Activated CD8-positive, alpha-beta T cell treated with anti-CD3 and anti-CD28 coated beads for 36 hours (primary cell): ENCODE data around the gene RRP36. TPM values are rescaled to one million over a fixed set of nuclear protein-coding genes. Genes with fewer than 3 reads are reported as not detected.

Source experiments
- ATAC-seq: fragments of 200-7000 bp; cut with Tn5 transposase; one replicate; pipeline ENCODE4 v1.10.0; 2021; ENCODE audit warnings: mild to moderate bottlenecking, moderate library complexity
- CTCF ChIA-PET: fragments of 350-600 bp; sonication (Branson Sonifier 250); formaldehyde crosslinking; loops from one replicate; lab custom pipeline; 2021; ENCODE audit warnings: antibody characterized with exemption; lab: Charles Lee
- POLR2A ChIA-PET: fragments of 350-600 bp; sonication (Branson Sonifier 250); formaldehyde crosslinking; loops from one replicate; lab custom pipeline; 2021; ENCODE audit warnings: antibody characterized with exemption; lab: Charles Lee
- DNase-seq: peaks from one replicate; pipeline ENCODE4 v3.0.0-alpha.2; 2020
- H3K27ac Mint-ChIP-seq: one replicate; pipeline ENCODE4 v1.8.0; 2021; ENCODE audit warnings: mild to moderate bottlenecking, mixed read lengths
- H3K27me3 Mint-ChIP-seq: one replicate; pipeline ENCODE4 v1.8.0; 2021; ENCODE audit warnings: mixed read lengths
- H3K36me3 Mint-ChIP-seq: one replicate; pipeline ENCODE4 v1.8.0; 2021; ENCODE audit warnings: low read depth, mixed read lengths
- H3K4me1 Mint-ChIP-seq: one replicate; pipeline ENCODE4 v1.8.0; 2021; ENCODE audit warnings: low read depth, mixed read lengths
- H3K4me3 Mint-ChIP-seq: one replicate; pipeline ENCODE4 v1.8.0; 2021; ENCODE audit warnings: mild to moderate bottlenecking, moderate library complexity, mixed read lengths
- H3K9me3 Mint-ChIP-seq: one replicate; pipeline ENCODE4 v1.8.0; 2021; ENCODE audit warnings: mixed read lengths
- intact Hi-C: fragments of 100-400 bp; cut with micrococcal nuclease; formaldehyde crosslinking; loops from one replicate; pipeline ENCODE4 v1.10.0; 2022
- total RNA-seq, 2 experiments: library from RNA; stranded (reverse); gene quantifications; one replicate each; pipeline ENCODE4 v1.2.3, GENCODE V29; 2021
- TF ChIP-seq, protein P1 (sequence below): fragments of 200-600 bp; IDR thresholded peaks from one replicate; pipeline ENCODE4 v1.8.0; 2022; ENCODE audit warnings: antibody characterized with exemption, mild to moderate bottlenecking

Gene RRP36
- total RNA-seq, 2 experiments from 2014 or later, result 47.9 to 48.0 TPM

DNA sequence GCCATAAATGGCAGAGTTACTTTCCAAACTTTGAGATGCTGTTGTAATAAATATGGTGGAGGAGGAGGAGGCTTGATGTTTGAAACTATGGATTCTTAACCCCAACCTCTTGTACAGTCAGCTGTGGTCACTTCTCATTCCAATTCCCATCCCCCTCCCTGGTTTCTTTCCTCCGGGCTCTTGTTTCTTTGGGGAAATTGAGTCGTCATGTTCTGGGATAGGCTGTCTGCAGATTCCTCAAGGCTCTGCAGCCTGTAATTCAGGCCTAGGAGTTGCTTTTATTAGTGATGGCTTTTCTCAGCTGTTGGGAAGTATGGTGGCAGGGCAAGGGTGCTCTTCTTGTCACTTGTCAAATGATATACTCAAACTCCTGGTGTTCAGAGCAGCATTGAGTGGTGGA is 57.3 kb downstream of the RRP36 start:
- H3K9me3 Mint-ChIP-seq, result no peaks in the 10 kb centered on the region
- H3K27ac Mint-ChIP-seq, result no peak overlapping the region
- H3K27me3 Mint-ChIP-seq, result peaks cover 10% of the 10 kb centered on the region
- H3K36me3 Mint-ChIP-seq, result no peaks in the 10 kb centered on the region
- ATAC-seq (no peak), DNase-seq (no peak)
- CTCF ChIA-PET, result interaction anchor here (1.3 kb wide), 1 partner anchor 10 kb away, joined by 3 read pairs; no protein-coding TSS in a partner anchor
- intact Hi-C loops, result no loop called here
- TF ChIP-seq, protein P1, sequence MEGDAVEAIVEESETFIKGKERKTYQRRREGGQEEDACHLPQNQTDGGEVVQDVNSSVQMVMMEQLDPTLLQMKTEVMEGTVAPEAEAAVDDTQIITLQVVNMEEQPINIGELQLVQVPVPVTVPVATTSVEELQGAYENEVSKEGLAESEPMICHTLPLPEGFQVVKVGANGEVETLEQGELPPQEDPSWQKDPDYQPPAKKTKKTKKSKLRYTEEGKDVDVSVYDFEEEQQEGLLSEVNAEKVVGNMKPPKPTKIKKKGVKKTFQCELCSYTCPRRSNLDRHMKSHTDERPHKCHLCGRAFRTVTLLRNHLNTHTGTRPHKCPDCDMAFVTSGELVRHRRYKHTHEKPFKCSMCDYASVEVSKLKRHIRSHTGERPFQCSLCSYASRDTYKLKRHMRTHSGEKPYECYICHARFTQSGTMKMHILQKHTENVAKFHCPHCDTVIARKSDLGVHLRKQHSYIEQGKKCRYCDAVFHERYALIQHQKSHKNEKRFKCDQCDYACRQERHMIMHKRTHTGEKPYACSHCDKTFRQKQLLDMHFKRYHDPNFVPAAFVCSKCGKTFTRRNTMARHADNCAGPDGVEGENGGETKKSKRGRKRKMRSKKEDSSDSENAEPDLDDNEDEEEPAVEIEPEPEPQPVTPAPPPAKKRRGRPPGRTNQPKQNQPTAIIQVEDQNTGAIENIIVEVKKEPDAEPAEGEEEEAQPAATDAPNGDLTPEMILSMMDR, result no peak
- POLR2A ChIA-PET, result no interaction called here
- peaks cover 2% of the 10 kb centered on the region for H3K4me1 Mint-ChIP-seq
- H3K4me3 Mint-ChIP-seq, result no peak overlapping the region

Other genes with a start within 250 kb of the RRP36 start
- 1 to 10 TPM; 9.7 to 9.8 TPM for gene BICRAL, start 239.6 kb upstream of the RRP36 start, total RNA-seq
- 100 to 1,000 TPM; 135 to 137 TPM for gene RPL7L1, start 142.0 kb upstream of the RRP36 start, total RNA-seq
- not detected for gene PTCRA, start 105.6 kb upstream of the RRP36 start, total RNA-seq
- gene CNPY3, start 92.1 kb upstream of the RRP36 start, total RNA-seq, result 10 to 100 TPM; 46.2 to 46.8 TPM
- gene GNMT, start 60.9 kb upstream of the RRP36 start, total RNA-seq, result under 1 TPM; 0.25 to 0.38 TPM
- 1 to 10 TPM; 7.3 to 9.0 TPM for gene PEX6, start 42.4 kb upstream of the RRP36 start, total RNA-seq
- gene PPP2R5D, start 37.1 kb upstream of the RRP36 start, total RNA-seq, result 10 to 100 TPM; 41.6 to 47.5 TPM
- gene MEA1, start 7.7 kb upstream of the RRP36 start, total RNA-seq, result 10 to 100 TPM; 84.8 to 92.3 TPM
- 10 to 100 TPM; 58.6 to 64.0 TPM for gene KLHDC3, start 7.4 kb upstream of the RRP36 start, total RNA-seq
- 10 to 100 TPM; 13.9 TPM for gene CUL7, start 32.2 kb downstream of the RRP36 start, total RNA-seq
- 100 to 1,000 TPM; 108 TPM for gene MRPL2, start 37.8 kb downstream of the RRP36 start, total RNA-seq
- 10 to 100 TPM; 10.6 to 11.5 TPM for gene KLC4, start 38.0 kb downstream of the RRP36 start, total RNA-seq
- 1 to 10 TPM; 3.8 to 4.1 TPM for gene PTK7, start 54.7 kb downstream of the RRP36 start, total RNA-seq
- gene SRF, start 149.6 kb downstream of the RRP36 start, total RNA-seq, result 10 to 100 TPM; 34.5 to 35.4 TPM
- gene CUL9, start 160.6 kb downstream of the RRP36 start, total RNA-seq, result 10 to 100 TPM; 38.8 to 43.1 TPM
- gene DNPH1, start 207.9 kb downstream of the RRP36 start, total RNA-seq, result 10 to 100 TPM; 86.2 to 86.5 TPM
- gene TTBK1, start 221.9 kb downstream of the RRP36 start, total RNA-seq, result under 1 TPM; 0.09 to 0.11 TPM